Spleen (tissue), 13 donors: Measurements from ENCODE around the gene SPATA25. TPM values are rescaled to one million over a fixed set of nuclear protein-coding genes. Genes with fewer than 3 reads are reported as not detected.
A peak's percentile ranks its signal among the peaks of the same experiment; 100 is the strongest.

ENCODE experiments used
- DNase-seq: peaks from one replicate; pipeline ENCODE4 v3.0.0-alpha.2; 2020
- H3K27ac ChIP-seq, 8 donors: fragments of 200-600 bp; sonication (generic) in 7 of 8; 1 replicate in 4 of 8; 2 replicates in 4 of 8; pipeline versions ENCODE4 v1.5.0 to v1.8.0; 2016 to 2021; ENCODE audit warnings: inconsistent platforms in 4 of 8, mild to moderate bottlenecking in 4 of 8, moderate library complexity in 1 of 8
- H3K27me3 ChIP-seq, 7 donors: fragments of 200-600 bp; sonication (generic) in 6 of 7; replicated peaks in 1 of 7; 1 replicate in 4 of 7; 2 replicates in 3 of 7; pipeline versions ENCODE4 v1.5.0 to v1.8.0; 2016 to 2021; ENCODE audit warnings: inconsistent platforms in 3 of 7, mild to moderate bottlenecking in 1 of 7
- H3K36me3 ChIP-seq, 6 donors: fragments of 200-600 bp; sonication (generic) in 5 of 6; 1 replicate in 4 of 6; 2 replicates in 2 of 6; pipeline versions ENCODE4 v1.5.0 to v1.8.0; 2016 to 2021; ENCODE audit warnings: inconsistent platforms in 2 of 6
- H3K4me1 ChIP-seq, 6 donors: fragments of 200-600 bp; sonication (generic) in 5 of 6; 1 replicate in 3 of 6; 2 replicates in 3 of 6; pipeline versions ENCODE4 v1.5.0 to v1.8.0; 2016 to 2021; ENCODE audit warnings: inconsistent platforms in 3 of 6
- H3K4me3 ChIP-seq, 8 donors: fragments of 200-600 bp; sonication (generic) in 7 of 8; 1 replicate in 4 of 8; 2 replicates in 4 of 8; pipeline versions ENCODE4 v1.5.0 to v1.8.0; 2016 to 2021; ENCODE audit warnings: inconsistent platforms in 4 of 8, mild to moderate bottlenecking in 4 of 8, moderate library complexity in 2 of 8
- H3K9me3 ChIP-seq, 8 donors: fragments of 200-600 bp; sonication (generic) in 7 of 8; 1 replicate in 4 of 8; 2 replicates in 4 of 8; pipeline versions ENCODE4 v1.5.0 to v1.8.0; 2016 to 2021; ENCODE audit warnings: inconsistent platforms in 4 of 8
- POLR2A ChIP-seq, 3 donors: fragments of 450-650 bp; IDR thresholded peaks; one replicate each; pipeline ENCODE4 v1.5.1; 2017; ENCODE audit warnings: antibody characterized with exemption in 3 of 3, mild to moderate bottlenecking in 1 of 3
- POLR2AphosphoS5 ChIP-seq, 3 donors: sonication (generic); formaldehyde crosslinking; IDR thresholded peaks; one replicate each; pipeline ENCODE4 v1.5.1; 2017; ENCODE audit warnings: antibody characterized with exemption in 3 of 3
- WGBS, 5 donors: extraction: QIAGEN DNeasy Blood & Tissue Kit in 3 of 5; methylation state at CpG; one replicate each; pipeline versions ENCODE4 v1.1.5 to v1.1.7; 2013 to 2018; 5-methylcytosine and 5-hydroxymethylcytosine counted together
- intact Hi-C: fragments of 100-400 bp; cut with DNase I; formaldehyde crosslinking; loops from one replicate; pipeline ENCODE4 v1.15.0; 2023; ENCODE audit warnings: low total_unique reads
- long read RNA-seq, 2 donors: transcript quantifications; one replicate each; lab custom pipeline, GENCODE V29; 2026
- polyA plus RNA-seq, 3 donors: library from polyadenylated mRNA; stranded (reverse); fragments of 200-250 nt; gene quantifications; one replicate each; pipeline ENCODE4 v1.2.1, GENCODE V29; 2013
- total RNA-seq, 7 donors: library from RNA; depleted of rRNA in 3 of 7; stranded (reverse); fragments of >200 nt in 3 of 7; fragmentation: NEBNext Ultra II Directional in 4 of 7; extraction: Animal tissue kit (Norgen Biotek cat#: 25700) in 4 of 7; gene quantifications; one replicate each; pipeline versions ENCODE4 v1.1.0 to v1.2.1, GENCODE V29; 2016 to 2021
- TF ChIP-seq, protein P1 (sequence below), 11 experiments: fragments of 200-600 bp in 7 of 11; fragments of 450-650 bp in 4 of 11; sonication (generic) in 4 of 11; IDR thresholded peaks in 8 of 11; conservative IDR thresholded peaks in 3 of 11; 1 replicate in 7 of 11; 2 replicates in 4 of 11; pipeline versions ENCODE4 v1.4.0 to v1.8.0; 2016 to 2021; ENCODE audit warnings: antibody characterized with exemption in 11 of 11, inconsistent platforms in 4 of 11, mild to moderate bottlenecking in 1 of 11
- donor health status: healthy with polysubstance abuse.
- donor health status: DM: no; HTN: no; CAD: no; lungs with moderate emphysema.
- donor health status: DM: no; HTN: no; CAD: no.
- donor health status: Bipolar disorder and iron deficiency.
- donor health status: healthy.
- donor health status: DM: no; HTN: no; CAD: no.
- donor health status: DM: yes; HTN: yes; CAD: no.

Gene SPATA25, protein sequence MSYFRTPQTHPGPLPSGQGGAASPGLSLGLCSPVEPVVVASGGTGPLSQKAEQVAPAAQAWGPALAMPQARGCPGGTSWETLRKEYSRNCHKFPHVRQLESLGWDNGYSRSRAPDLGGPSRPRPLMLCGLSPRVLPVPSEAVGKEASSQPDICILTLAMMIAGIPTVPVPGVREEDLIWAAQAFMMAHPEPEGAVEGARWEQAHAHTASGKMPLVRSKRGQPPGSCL
- 10 to 100 TPM in 1 of 7 donors, 1 to 10 TPM in 6; 1.5 to 11.5 (median 4.0) TPM for total RNA-seq
- polyA plus RNA-seq = 1 to 10 TPM in 1 of 3 donors, under 1 TPM in 2; 0.41 to 3.1 (median 0.46) TPM
- long read RNA-seq, donor 1 = 0 reads
- long read RNA-seq, donor 2 = 0 reads

DNA sequence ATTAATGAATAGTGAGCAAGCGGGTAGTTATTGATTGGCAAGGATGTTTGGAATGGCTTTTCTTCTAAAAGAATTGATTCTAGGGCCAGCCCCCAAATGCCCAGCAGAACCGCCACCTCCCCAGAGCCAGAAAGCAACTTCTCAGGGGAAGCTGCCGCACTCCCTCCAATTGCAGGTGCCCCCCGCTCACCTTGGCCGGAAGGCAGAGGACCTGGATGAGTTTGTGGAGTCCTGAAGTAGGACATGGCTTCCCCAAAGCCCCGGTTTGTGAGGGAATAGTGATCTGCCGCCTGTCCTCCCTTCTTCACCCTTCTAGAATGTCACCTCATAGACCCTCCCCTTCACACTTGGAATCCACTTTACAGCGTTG is at the start of gene SPATA25:
Gene SPATA25, minus strand, starts transcription at position 277 of the 370 bp plus-strand sequence. Its CDS starts 32 bp downstream, at position 245.
- Histone ChIP-seq H3K9me3 (no peaks in the 10 kb centered on the region), H3K36me3 (peaks cover 0 to 64% (median 24%) of the 10 kb centered on the region in 6 donors), H3K27ac (peak within 1 kb of the TSS in 1 of 8 donors; percentile 2), H3K4me1 (peaks cover 30 to 81% (median 62%) of the 10 kb centered on the region in 6 donors), H3K27me3 (no peaks in the 10 kb centered on the region), H3K4me3 (no peak within 1 kb of the TSS)
- whole genome bisulfite sequencing, 5 donors = 93 to 98% (median 95%) methylated on average over 8 of the region's 8 CpGs
- TF ChIP-seq, protein P1, sequence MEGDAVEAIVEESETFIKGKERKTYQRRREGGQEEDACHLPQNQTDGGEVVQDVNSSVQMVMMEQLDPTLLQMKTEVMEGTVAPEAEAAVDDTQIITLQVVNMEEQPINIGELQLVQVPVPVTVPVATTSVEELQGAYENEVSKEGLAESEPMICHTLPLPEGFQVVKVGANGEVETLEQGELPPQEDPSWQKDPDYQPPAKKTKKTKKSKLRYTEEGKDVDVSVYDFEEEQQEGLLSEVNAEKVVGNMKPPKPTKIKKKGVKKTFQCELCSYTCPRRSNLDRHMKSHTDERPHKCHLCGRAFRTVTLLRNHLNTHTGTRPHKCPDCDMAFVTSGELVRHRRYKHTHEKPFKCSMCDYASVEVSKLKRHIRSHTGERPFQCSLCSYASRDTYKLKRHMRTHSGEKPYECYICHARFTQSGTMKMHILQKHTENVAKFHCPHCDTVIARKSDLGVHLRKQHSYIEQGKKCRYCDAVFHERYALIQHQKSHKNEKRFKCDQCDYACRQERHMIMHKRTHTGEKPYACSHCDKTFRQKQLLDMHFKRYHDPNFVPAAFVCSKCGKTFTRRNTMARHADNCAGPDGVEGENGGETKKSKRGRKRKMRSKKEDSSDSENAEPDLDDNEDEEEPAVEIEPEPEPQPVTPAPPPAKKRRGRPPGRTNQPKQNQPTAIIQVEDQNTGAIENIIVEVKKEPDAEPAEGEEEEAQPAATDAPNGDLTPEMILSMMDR (IDR thresholded peaks at IDR 0.05 in 8 of 11, conservative IDR thresholded peaks at IDR 0.05 in 3 of 11) = no peak
- no peak for DNase-seq
- intact Hi-C loops = loop anchor here (10.0 kb wide), 1 partner anchor 93 kb away; the partner anchor contains the start of genes DNTTIP1 and WFDC3

DNA sequence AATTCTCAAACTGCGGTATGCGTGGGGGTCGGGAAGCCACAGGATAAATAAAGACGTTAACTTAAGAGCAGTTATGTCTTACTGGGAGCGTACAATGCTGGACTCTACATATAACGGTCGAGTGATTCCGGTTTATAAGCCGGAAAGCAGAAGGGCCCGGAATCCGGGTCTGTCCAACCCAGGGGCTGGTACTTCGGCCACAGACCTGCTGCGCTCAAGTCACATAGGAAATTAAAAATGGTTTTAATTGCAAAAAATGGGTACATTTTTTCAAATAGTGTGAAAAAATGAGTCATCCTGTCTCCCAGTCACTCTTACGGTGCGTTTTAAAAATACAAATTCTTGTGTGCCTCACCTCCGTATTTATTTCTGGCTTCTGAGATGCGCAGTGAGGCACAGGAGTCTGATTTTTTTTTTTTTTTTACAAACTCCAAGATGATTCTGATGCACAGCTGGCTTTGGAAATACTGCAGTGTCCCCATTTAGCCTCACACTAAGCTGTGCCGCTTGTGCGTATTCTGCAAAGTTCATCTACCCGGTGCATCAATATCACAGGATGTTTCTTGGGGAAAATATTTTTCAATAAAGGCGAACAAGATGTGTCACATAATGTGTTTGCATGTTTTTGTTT is 48.1 kb upstream of the SPATA25 start:
- 9 to 13% (median 11%) methylated on average over 21 of the region's 21 CpGs for WGBS, 5 donors
- Histone ChIP-seq H3K27ac (peak overlapping the region; percentile 99 to 100 (median 100)), H3K27me3 (no peaks in the 10 kb centered on the region), H3K36me3 (peaks cover 9 to 49% (median 36%) of the 10 kb centered on the region in 6 donors), H3K4me1 (peaks cover 12 to 49% (median 31%) of the 10 kb centered on the region in 6 donors), H3K9me3 (no peaks in the 10 kb centered on the region), H3K4me3 (peak overlapping the region; percentile 66 to 94 (median 88))
- DNase-seq = no peak
- TF ChIP-seq POLR2A (IDR thresholded peaks at IDR 0.05) = peak in 1 of 3 donors; percentile 78
- TF ChIP-seq, protein P1 (IDR thresholded peaks at IDR 0.05 in 8 of 11, conservative IDR thresholded peaks at IDR 0.05 in 3 of 11) = no peak
- intact Hi-C loops = loop anchor here (5.0 kb wide), 1 partner anchor 37 kb away; the partner anchor contains the start of gene ZNF335

DNA sequence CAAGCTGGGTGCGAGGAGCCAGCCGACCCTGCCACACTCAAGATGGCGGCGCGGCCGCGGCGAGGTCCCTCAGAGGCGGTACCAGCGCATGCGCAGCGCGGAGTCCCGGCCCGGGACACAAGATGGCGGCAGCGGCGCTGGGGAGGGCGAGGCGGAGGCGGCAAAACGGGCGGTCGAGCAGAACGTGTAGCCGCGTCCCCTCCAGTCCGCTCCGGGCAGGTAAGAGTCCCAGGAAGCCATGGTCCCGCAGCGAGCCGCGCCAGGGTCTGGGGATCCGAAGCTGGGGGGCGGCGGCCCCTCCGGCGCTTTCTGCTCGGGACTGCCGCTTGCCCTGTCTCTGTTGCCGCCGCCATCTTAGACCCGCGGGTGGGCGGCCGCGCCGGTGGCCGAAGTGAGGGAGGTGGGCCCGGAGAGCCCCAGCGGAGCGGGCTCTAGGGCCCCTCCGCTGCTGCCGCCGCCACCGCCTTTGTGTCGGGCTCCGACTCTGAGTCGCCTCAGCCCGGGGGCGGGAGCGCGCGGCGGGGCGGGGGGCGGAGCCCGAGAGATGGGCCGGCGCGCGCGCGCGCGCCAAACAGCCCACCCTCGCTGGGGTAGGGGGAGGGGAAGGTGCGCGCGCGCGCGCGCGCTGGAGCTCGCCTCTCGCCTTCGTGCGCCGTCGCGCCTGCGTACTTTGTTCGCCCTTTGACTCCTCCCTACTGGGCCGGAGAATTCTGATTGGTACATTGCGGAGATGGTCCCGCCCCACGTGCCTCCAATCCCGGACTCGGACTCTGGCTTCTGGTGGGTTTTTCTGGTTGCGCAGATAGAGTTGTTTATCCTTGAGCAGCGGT is 47.4 kb upstream of the SPATA25 start, which contains the start of gene PCIF1:
Gene PCIF1, plus strand, starts transcription at position 98 of the 830 bp plus-strand sequence. CDS start 4,317 bp downstream, outside the sequence.
- intact Hi-C loops = loop anchor here (5.0 kb wide), 1 partner anchor 38 kb away; the partner anchor contains the start of gene ZNF335
- DNase-seq = peak; percentile 98
- Histone ChIP-seq H3K27me3 (no peaks in the 10 kb centered on the region), H3K4me3 (peak within 1 kb of the TSS; percentile 66 to 94 (median 88)), H3K27ac (peak within 1 kb of the TSS; percentile 99 to 100 (median 100)), H3K4me1 (peaks cover 12 to 49% (median 31%) of the 10 kb centered on the region in 6 donors), H3K9me3 (no peaks in the 10 kb centered on the region), H3K36me3 (peaks cover 5 to 41% (median 29%) of the 10 kb centered on the region in 6 donors)
- 0 to 1% (median 0%) methylated on average over 23 to 102 of the region's 102 CpGs for WGBS, 5 donors
- TF ChIP-seq POLR2A (IDR thresholded peaks at IDR 0.05) (peak; percentile 48 to 84 (median 68)), POLR2AphosphoS5 (IDR thresholded peaks at IDR 0.05) (peak; percentile 100)
- TF ChIP-seq, protein P1 (IDR thresholded peaks at IDR 0.05 in 8 of 11, conservative IDR thresholded peaks at IDR 0.05 in 3 of 11) = peak in 3 of 11 experiments; percentile 9 to 18 (median 13)
